K562 (cell line): ENCODE data around the gene PAPOLB. TPM values are rescaled to one million over a fixed set of nuclear protein-coding genes. Genes with fewer than 3 reads are reported as not detected.

Experiments
- ATAC-seq: fragments of 200-7000 bp; cut with Tn5 transposase; 3 replicates; pipeline ENCODE4 v1.9.1; 2020; ENCODE audit warnings: moderate library complexity
- BruUV-seq: library from RNA; stranded (reverse); fragments of 400-500 nt; replicated peaks from 2 replicates; lab custom pipeline; 2021; lab: Mats Ljungman, UMichigan
- CTCF ChIA-PET: fragments of 300-600 bp; formaldehyde crosslinking; extraction: SDS; loops from one replicate; lab custom pipeline; 2021; ENCODE audit warnings: low intra/inter-chr PET ratio; lab: Yijun Ruan, JAX
- POLR2A ChIA-PET: fragments of 300-600, 350-650 bp; sonication (Branson Sonifier 250); formaldehyde crosslinking; extraction: SDS; loops from one replicate; lab custom pipeline; 2021; ENCODE audit warnings: antibody characterized with exemption, inconsistent platforms; lab: Yijun Ruan, JAX
- DNase-seq, 4 experiments: peaks; one replicate each; pipeline versions ENCODE4 v3.0.0 to v3.0.0-alpha.2; 2011 to 2018; ENCODE audit warnings: low spot score in 3 of 4, mixed read lengths in 3 of 4; ENCODE audit errors: extremely low read depth in 1 of 4
- FAIRE-seq: peaks from 2 replicates; lab custom pipeline; 2011; peaks lifted over from hg19 to GRCh38; lab: Jason Lieb, UNC
- H2AFZ ChIP-seq: 2 replicates; pipeline ENCODE4 v1.6.0; 2011; ENCODE audit warnings: low read depth, low read length, control low read depth, inconsistent platforms
- H3K27ac ChIP-seq: fragments of 200-600 bp; 3 replicates; pipeline ENCODE4 v1.8.0; 2011; ENCODE audit warnings: low read depth, mild to moderate bottlenecking, control low read depth, inconsistent platforms, low read length, moderate library complexity, mixed read lengths; ENCODE audit errors: extremely low read depth
- H3K27me3 ChIP-seq, 2 experiments: fragments of 300-600 bp in 1 of 2; 2 replicates in 1 of 2; 3 replicates in 1 of 2; pipeline versions ENCODE4 v1.6.0 to v1.8.0; 2011; ENCODE audit warnings: inconsistent platforms in 2 of 2, low read length in 2 of 2, mild to moderate bottlenecking in 1 of 2, mixed read lengths in 1 of 2, moderate library complexity in 1 of 2; ENCODE audit not compliant: control insufficient read depth in 2 of 2, insufficient read depth in 2 of 2
- H3K36me3 ChIP-seq: fragments of 300-600 bp; 3 replicates; pipeline ENCODE4 v1.8.0; 2011; ENCODE audit warnings: mild to moderate bottlenecking, low read length, inconsistent platforms; ENCODE audit not compliant: control insufficient read depth, insufficient read depth
- H3K4me1 ChIP-seq, 2 experiments: fragments of 200-600 bp in 1 of 2; replicated peaks in 1 of 2; 2 replicates in 1 of 2; 3 replicates in 1 of 2; pipeline versions ENCODE4 v1.5.1 to v1.8.0; 2011; ENCODE audit warnings: inconsistent platforms in 2 of 2, low read length in 2 of 2, mild to moderate bottlenecking in 1 of 2, mixed read lengths in 1 of 2, moderate library complexity in 1 of 2; ENCODE audit not compliant: control insufficient read depth in 2 of 2, insufficient read depth in 2 of 2
- H3K4me2 ChIP-seq: 2 replicates; pipeline ENCODE4 v1.6.1; 2011; ENCODE audit warnings: low read length, control low read depth, inconsistent platforms, mixed read lengths; ENCODE audit not compliant: insufficient read depth
- H3K4me3 ChIP-seq: fragments of 200-600 bp; sonication (generic), shearing (Covaris generic); 2 replicates; pipeline ENCODE4 v1.5.1; 2016; ENCODE audit warnings: control low read depth, inconsistent platforms
- H3K79me2 ChIP-seq: fragments of 200-600 bp; 3 replicates; pipeline ENCODE4 v1.8.0; 2011; ENCODE audit warnings: low read length, inconsistent platforms; ENCODE audit not compliant: control insufficient read depth, insufficient read depth
- H3K9ac ChIP-seq, 2 experiments: 2 replicates each; pipeline versions ENCODE4 v1.6.0 to v1.6.1; 2011; ENCODE audit warnings: low read depth in 2 of 2, low read length in 2 of 2, control low read depth in 1 of 2, inconsistent platforms in 1 of 2, mild to moderate bottlenecking in 1 of 2, mixed read lengths in 1 of 2; ENCODE audit not compliant: insufficient read depth in 1 of 2
- H3K9me1 ChIP-seq: one replicate; pipeline ENCODE4 v1.6.0; 2011; ENCODE audit warnings: inconsistent platforms, mild to moderate bottlenecking, low read length, moderate library complexity; ENCODE audit not compliant: control insufficient read depth, insufficient read depth
- H3K9me3 ChIP-seq: replicated peaks from 2 replicates; pipeline ENCODE4 v1.5.1; 2011; ENCODE audit warnings: low read depth, low read length, inconsistent platforms; ENCODE audit not compliant: control insufficient read depth, insufficient read depth
- H4K20me1 ChIP-seq: replicated peaks from 2 replicates; pipeline ENCODE4 v1.6.1; 2011; ENCODE audit warnings: low read length, inconsistent platforms, mixed read lengths; ENCODE audit not compliant: control insufficient read depth, insufficient read depth
- CHD4 ChIP-seq: fragments of 200-600 bp; sonication (generic); IDR thresholded peaks from 3 replicates; pipeline ENCODE4 v1.6.1; 2012; ENCODE audit warnings: low read depth, mild to moderate bottlenecking, mixed read lengths, low read length, inconsistent platforms; ENCODE audit not compliant: insufficient read depth, insufficient replicate concordance, poor library complexity, severe bottlenecking
- DIDO1 ChIP-seq: fragments of 450-650 bp; IDR thresholded peaks from 2 replicates; pipeline ENCODE4 v1.6.1; 2016; ENCODE audit warnings: low read depth, missing biosample characterization, missing genetic modification characterization
- MAFK ChIP-seq: IDR thresholded peaks from 2 replicates; pipeline ENCODE4 v1.6.1; 2011; ENCODE audit warnings: low read length, improper control_type of control experiment
- PCBP1 ChIP-seq: fragments of 200-400 bp; formaldehyde crosslinking; IDR thresholded peaks from 2 replicates; pipeline ENCODE4 v1.6.1; 2018; ENCODE audit warnings: mild to moderate bottlenecking, low read depth, low read length; ENCODE audit not compliant: poor library complexity, severe bottlenecking
- SMAD2 ChIP-seq: fragments of 150-350 bp; IDR thresholded peaks from 2 replicates; pipeline ENCODE4 v1.6.1; 2014; ENCODE audit warnings: low read depth, mild to moderate bottlenecking, low read length
- SRSF1 ChIP-seq: fragments of 200-400 bp; formaldehyde crosslinking; IDR thresholded peaks from 2 replicates; pipeline ENCODE4 v1.6.1; 2017; ENCODE audit warnings: mild to moderate bottlenecking, low read depth, low read length, moderate library complexity
- TRIM28 ChIP-seq: fragments of 450-650 bp; IDR thresholded peaks from 2 replicates; pipeline ENCODE4 v1.6.1; 2017
- U2AF2 ChIP-seq: fragments of 200-400 bp; formaldehyde crosslinking; optimal IDR thresholded peaks from 2 replicates; pipeline ENCODE3; 2017; ENCODE audit warnings: low read depth, mild to moderate bottlenecking, low read length
- ZNF75A ChIP-seq: fragments of 450-650 bp; formaldehyde crosslinking; IDR thresholded peaks from 2 replicates; pipeline ENCODE4 v1.4.0; 2020; ENCODE audit warnings: mild to moderate bottlenecking
- WGBS: fragments of 100-300 bp; shearing (Covaris generic); methylation state at CpG from one replicate; pipeline ENCODE4 v1.1.6; 2016; ENCODE audit warnings: low coverage, mixed read lengths; ENCODE audit not compliant: insufficient coverage; ENCODE audit errors: missing lambda C conversion rate; 5-methylcytosine and 5-hydroxymethylcytosine counted together
- in situ Hi-C: fragments of 300-500 bp; cut with MboI; formaldehyde crosslinking; loops from 4 replicates; pipeline ENCODE4 v1.15.0; 2018; ENCODE audit warnings: inconsistent platforms, mixed read lengths
- intact Hi-C: fragments of 100-400 bp; cut with micrococcal nuclease; formaldehyde crosslinking; loops from 2 replicates; pipeline ENCODE4 v1.14.2; 2022
- polyA plus RNA-seq, 8 experiments: library from polyadenylated mRNA; depleted of rRNA in 4 of 8; stranded (reverse) in 5 of 8; unstranded in 3 of 8; fragments of >200 nt; fragmentation: Nextera tagmentation in 2 of 8; fragmentation: Illumina TruSeq in 1 of 8; extraction: Ambion mirVana in 2 of 8; extraction: Trizol in 1 of 8; gene quantifications; 2 replicates each; pipeline versions ENCODE4 v1.2.1 to v1.2.3, GENCODE V29; 2011 to 2014; ENCODE audit warnings: inconsistent platforms in 1 of 8, missing spikeins in 1 of 8
- total RNA-seq, 7 experiments: library from RNA; depleted of rRNA in 6 of 7; stranded (reverse); fragments of >200 nt in 6 of 7; fragmentation: Illumina TruSeq in 2 of 7; extraction: Trizol in 2 of 7; gene quantifications; 2 replicates each; pipeline versions ENCODE4 v1.2.1 to v1.2.3, GENCODE V29; 2011 to 2021; ENCODE audit warnings: low replicate concordance in 1 of 7
- TF ChIP-seq, protein P1 (sequence below): sonication (generic); formaldehyde crosslinking; IDR thresholded peaks from 2 replicates; pipeline ENCODE4 v1.8.1; 2023; ENCODE audit warnings: mild to moderate bottlenecking, missing genetic modification reagents
- TF ChIP-seq, protein P2 (sequence below): fragments of 250-450 bp; sonication (Bioruptor Pico); IDR thresholded peaks from 2 replicates; pipeline ENCODE4 v1.5.0; 2021; ENCODE audit warnings: mild to moderate bottlenecking, moderate library complexity
- TF ChIP-seq, protein P3 (sequence below): sonication (generic); formaldehyde crosslinking; IDR thresholded peaks from 2 replicates; pipeline ENCODE4 v1.8.1; 2023; ENCODE audit warnings: missing genetic modification reagents, mild to moderate bottlenecking, borderline replicate concordance

The PAPOLB gene
- total and polyA plus RNA-seq, 9 of the 15 experiments (the other 6 are each of a cell fraction or from before 2014, with no cell fraction given) = 0.04 to 0.33 (median 0.16) TPM; not detected in 4

DNA sequence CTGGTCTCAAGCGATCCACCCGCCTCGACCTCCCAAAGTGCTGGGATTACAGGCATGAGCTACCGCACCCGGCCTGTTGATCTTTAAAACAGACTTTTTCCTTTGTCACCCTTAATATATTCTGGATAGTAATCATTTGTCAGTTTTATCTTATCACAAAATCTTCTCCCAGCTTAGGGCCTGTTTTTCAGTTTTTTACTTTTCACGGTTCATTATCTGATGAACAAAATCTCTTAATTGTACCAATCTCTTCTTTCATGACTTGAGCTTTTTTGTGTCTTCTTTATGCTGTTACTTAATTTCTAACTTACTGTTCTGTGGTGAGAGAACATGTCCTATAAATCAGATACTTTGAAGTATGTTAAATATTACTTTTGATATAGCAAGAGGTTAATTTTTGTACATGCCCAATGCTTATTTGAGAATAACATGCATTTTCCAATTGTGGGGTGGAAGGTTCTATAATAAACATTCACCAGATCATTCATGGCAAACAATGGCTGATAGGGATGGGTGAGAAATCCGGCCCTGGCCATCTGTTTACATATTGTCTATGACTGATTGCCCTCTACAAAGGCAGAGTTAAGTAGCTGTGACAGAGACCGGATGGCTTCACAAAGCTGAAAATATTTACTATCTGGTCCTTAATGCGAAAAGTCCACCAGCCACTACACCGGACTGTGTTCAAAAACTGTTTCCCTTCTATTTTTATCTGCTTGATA is 5.3 kb downstream of the PAPOLB start:
- WGBS = 71% methylated on average over 10 of the region's 10 CpGs
- no peak overlapping the region for H2AFZ ChIP-seq
- no peak for ATAC-seq
- H3K4me1 ChIP-seq = peaks cover 0 to 6% of the 10 kb centered on the region in 2 experiments; a peak in 1 of 5 replicates
- H3K9ac ChIP-seq = no peak overlapping the region
- CTCF ChIA-PET = no interaction called here
- H3K4me2 ChIP-seq = no peak overlapping the region
- peak; percentile 32 for FAIRE-seq
- no peaks in the 10 kb centered on the region for H3K79me2 ChIP-seq
- H3K9me3 ChIP-seq = no peaks in the 10 kb centered on the region
- POLR2A ChIA-PET = interaction anchor here (0.6 to 0.9 kb wide), 2 partner anchors 26 to 185 kb away, joined by 3 read pairs; no protein-coding TSS in a partner anchor
- no peaks in the 10 kb centered on the region for H3K9me1 ChIP-seq
- H3K27ac ChIP-seq = no peak overlapping the region
- no peak overlapping the region for H3K4me3 ChIP-seq
- TF ChIP-seq U2AF2 = no peak
- TF ChIP-seq, protein P1, sequence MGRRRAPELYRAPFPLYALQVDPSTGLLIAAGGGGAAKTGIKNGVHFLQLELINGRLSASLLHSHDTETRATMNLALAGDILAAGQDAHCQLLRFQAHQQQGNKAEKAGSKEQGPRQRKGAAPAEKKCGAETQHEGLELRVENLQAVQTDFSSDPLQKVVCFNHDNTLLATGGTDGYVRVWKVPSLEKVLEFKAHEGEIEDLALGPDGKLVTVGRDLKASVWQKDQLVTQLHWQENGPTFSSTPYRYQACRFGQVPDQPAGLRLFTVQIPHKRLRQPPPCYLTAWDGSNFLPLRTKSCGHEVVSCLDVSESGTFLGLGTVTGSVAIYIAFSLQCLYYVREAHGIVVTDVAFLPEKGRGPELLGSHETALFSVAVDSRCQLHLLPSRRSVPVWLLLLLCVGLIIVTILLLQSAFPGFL (CRISPR knock-in tag) = no peak
- TF ChIP-seq SMAD2 = no peak
- TF ChIP-seq, protein P2, sequence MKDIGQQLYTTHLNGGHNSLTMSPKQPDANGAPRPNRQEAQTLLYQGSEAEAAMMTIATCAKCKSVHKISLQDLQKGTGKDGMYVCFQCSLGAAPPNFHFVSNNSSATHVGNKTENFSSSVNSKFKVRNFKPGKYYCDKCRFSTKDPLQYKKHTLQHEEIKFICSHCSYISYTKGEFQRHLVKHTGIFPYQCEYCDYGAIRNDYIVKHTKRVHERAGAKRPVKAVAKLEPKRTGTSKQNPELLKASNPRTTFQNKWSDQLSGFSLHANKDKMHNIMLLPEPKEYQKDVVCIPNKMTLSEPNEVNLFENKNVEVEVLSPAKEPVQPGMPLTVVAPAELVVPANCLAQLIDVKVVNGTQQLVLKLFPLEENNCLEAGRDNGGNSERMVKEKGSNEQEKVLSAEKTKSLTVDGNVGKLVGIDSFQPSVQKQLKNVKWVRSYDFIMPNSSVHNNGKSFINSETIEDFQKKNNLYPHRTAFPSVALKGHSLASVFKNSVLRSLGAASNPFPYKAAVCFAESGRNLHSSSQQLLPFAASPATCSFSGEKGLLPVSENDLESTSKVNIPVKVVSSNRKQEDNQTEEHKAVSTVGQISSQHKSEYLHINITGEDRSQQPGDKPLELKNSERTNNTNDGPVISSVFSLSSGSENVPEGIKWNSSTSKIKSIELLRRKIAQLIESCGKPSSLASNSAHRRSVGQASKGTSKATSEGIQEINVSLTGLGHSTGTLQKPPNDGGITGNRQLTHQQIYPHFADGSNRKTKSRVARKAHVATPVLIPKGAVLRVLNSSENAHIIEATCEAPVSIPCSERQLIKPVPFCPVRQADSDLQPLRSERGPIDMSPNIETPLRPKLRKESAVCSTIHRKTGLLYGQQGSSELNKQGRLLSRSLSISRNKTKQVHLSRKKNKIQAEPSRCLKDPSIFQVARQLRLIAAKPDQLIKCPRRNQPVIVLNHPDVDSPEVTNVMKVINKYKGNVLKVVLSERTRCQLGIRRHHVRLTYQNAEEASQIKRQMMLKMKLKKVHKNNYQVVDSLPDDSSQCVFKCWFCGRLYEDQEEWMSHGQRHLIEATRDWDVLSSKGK (CRISPR knock-in tag) = no peak
- TF ChIP-seq TRIM28 = no peak
- TF ChIP-seq, protein P3, sequence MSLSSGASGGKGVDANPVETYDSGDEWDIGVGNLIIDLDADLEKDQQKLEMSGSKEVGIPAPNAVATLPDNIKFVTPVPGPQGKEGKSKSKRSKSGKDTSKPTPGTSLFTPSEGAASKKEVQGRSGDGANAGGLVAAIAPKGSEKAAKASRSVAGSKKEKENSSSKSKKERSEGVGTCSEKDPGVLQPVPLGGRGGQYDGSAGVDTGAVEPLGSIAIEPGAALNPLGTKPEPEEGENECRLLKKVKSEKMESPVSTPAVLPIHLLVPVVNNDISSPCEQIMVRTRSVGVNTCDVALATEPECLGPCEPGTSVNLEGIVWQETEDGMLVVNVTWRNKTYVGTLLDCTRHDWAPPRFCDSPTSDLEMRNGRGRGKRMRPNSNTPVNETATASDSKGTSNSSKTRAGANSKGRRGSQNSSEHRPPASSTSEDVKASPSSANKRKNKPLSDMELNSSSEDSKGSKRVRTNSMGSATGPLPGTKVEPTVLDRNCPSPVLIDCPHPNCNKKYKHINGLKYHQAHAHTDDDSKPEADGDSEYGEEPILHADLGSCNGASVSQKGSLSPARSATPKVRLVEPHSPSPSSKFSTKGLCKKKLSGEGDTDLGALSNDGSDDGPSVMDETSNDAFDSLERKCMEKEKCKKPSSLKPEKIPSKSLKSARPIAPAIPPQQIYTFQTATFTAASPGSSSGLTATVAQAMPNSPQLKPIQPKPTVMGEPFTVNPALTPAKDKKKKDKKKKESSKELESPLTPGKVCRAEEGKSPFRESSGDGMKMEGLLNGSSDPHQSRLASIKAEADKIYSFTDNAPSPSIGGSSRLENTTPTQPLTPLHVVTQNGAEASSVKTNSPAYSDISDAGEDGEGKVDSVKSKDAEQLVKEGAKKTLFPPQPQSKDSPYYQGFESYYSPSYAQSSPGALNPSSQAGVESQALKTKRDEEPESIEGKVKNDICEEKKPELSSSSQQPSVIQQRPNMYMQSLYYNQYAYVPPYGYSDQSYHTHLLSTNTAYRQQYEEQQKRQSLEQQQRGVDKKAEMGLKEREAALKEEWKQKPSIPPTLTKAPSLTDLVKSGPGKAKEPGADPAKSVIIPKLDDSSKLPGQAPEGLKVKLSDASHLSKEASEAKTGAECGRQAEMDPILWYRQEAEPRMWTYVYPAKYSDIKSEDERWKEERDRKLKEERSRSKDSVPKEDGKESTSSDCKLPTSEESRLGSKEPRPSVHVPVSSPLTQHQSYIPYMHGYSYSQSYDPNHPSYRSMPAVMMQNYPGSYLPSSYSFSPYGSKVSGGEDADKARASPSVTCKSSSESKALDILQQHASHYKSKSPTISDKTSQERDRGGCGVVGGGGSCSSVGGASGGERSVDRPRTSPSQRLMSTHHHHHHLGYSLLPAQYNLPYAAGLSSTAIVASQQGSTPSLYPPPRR (CRISPR knock-in tag) = no peak
- no peak for TF ChIP-seq MAFK
- TF ChIP-seq CHD4 = no peak
- no peak for TF ChIP-seq DIDO1 (tag)
- no peak for TF ChIP-seq PCBP1
- TF ChIP-seq ZNF75A (CRISPR knock-in tag) = no peak
- TF ChIP-seq SRSF1 = no peak
- no peaks in the 10 kb centered on the region for H3K27me3 ChIP-seq
- intact Hi-C loops (no loop called here), in situ Hi-C loops (no loop called here)
- no peaks in the 10 kb centered on the region for H4K20me1 ChIP-seq
- no peak for DNase-seq
- BruUV-seq = no TSS peak
- H3K36me3 ChIP-seq = no peaks in the 10 kb centered on the region
